Mesothelial cell of epicardium (in vitro differentiated cells): ENCODE measurements around the gene TGFA. TPM values are rescaled to one million over a fixed set of nuclear protein-coding genes. Genes with fewer than 3 reads are reported as not detected.

Experiments used
- DNase-seq, 2 experiments: peaks; one replicate each; pipeline ENCODE4 v3.0.0; 2021; ENCODE audit warnings: low spot score in 2 of 2; ENCODE audit not compliant: unreplicated experiment in 2 of 2
- H3K27ac Mint-ChIP-seq: 2 replicates; pipeline ENCODE4 v1.8.0; 2021; ENCODE audit warnings: mixed read lengths
- H3K27me3 Mint-ChIP-seq: 2 replicates; pipeline ENCODE4 v1.8.0; 2021; ENCODE audit warnings: low read depth, mixed read lengths
- H3K36me3 Mint-ChIP-seq: 2 replicates; pipeline ENCODE4 v1.8.0; 2021; ENCODE audit warnings: mixed read lengths
- H3K4me1 Mint-ChIP-seq: 2 replicates; pipeline ENCODE4 v1.8.0; 2021; ENCODE audit warnings: mixed read lengths
- H3K4me3 Mint-ChIP-seq: 2 replicates; pipeline ENCODE4 v1.8.0; 2021; ENCODE audit warnings: mild to moderate bottlenecking, moderate library complexity, mixed read lengths
- H3K9me3 Mint-ChIP-seq: 2 replicates; pipeline ENCODE4 v1.8.0; 2021; ENCODE audit warnings: mixed read lengths
- total RNA-seq: library from RNA; stranded (reverse); gene quantifications from 3 replicates; pipeline ENCODE4 v1.2.1, GENCODE V29; 2021
- TF ChIP-seq, protein P1 (sequence below): fragments of 200-600 bp; sonication (generic); IDR thresholded peaks from one replicate; pipeline ENCODE4 v1.5.0; 2021; ENCODE audit warnings: antibody characterized with exemption; ENCODE audit not compliant: unreplicated experiment

Gene TGFA
- total RNA-seq, 1 donor from 2014 or later, result 0.96 TPM

DNA sequence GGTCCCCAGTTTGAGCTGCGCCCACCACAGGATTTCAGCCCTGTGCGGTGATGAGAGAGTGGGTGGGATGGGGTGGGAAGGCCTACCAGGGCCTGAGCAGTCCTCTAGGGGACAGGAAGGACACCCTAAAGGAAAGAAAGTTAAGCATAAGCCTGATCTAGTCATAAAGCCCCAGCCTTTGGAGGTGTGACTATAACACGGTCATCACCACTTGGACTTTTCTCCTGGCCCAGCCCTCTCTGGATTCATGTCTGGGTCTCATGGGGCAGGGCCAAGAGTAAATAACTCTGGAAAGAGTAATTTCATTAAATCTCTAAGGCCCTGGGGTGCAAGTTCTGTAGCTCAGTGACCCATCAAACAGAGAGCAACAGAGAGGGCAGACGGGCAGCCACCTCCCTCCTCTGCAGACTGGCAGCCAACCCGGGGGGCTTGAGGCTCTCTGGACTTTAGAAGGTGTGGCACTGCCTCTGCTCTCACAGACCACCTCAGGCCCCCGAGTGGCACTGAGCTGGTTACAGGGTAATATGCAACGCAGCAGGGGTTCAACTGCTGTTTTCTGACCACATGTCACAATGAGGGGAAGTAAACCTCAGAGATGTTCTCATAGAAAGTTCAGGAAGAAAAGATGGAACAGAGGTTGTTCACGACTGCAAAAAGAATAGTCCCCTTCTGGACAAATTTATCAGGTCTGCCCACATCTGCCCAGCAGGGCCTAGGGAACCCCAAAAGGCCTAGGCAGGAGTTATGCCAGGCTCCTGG, 41.5 kb downstream of the TGFA start:
- TF ChIP-seq, protein P1, sequence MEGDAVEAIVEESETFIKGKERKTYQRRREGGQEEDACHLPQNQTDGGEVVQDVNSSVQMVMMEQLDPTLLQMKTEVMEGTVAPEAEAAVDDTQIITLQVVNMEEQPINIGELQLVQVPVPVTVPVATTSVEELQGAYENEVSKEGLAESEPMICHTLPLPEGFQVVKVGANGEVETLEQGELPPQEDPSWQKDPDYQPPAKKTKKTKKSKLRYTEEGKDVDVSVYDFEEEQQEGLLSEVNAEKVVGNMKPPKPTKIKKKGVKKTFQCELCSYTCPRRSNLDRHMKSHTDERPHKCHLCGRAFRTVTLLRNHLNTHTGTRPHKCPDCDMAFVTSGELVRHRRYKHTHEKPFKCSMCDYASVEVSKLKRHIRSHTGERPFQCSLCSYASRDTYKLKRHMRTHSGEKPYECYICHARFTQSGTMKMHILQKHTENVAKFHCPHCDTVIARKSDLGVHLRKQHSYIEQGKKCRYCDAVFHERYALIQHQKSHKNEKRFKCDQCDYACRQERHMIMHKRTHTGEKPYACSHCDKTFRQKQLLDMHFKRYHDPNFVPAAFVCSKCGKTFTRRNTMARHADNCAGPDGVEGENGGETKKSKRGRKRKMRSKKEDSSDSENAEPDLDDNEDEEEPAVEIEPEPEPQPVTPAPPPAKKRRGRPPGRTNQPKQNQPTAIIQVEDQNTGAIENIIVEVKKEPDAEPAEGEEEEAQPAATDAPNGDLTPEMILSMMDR, result no peak
- Mint-ChIP-seq H3K27ac (no peak overlapping the region), H3K4me1 (peaks cover 17% of the 10 kb centered on the region), H3K36me3 (no peaks in the 10 kb centered on the region), H3K9me3 (no peaks in the 10 kb centered on the region), H3K27me3 (peaks cover 18% of the 10 kb centered on the region), H3K4me3 (no peak overlapping the region)
- DNase-seq, result no peak

DNA sequence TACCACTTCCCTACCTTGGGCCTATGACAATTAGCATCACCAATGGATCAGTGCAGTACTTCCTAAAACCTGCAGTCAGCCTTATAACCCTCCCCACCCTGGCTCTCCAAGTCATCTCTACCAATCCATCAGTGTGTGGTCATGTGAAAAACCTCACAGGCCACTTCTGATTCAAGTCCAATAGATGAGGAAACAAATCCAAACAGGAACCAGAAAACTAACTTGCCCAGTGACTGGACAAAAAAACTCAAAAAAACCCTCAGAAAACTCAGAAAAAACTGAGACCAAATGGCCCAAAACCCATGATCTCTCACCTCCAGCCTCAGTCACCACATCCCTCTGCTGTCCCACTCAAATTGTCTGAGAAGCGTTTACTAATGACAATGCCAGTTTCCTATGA, 43.3 kb downstream of the TGFA start:
- Mint-ChIP-seq H3K27me3 (peaks cover 13% of the 10 kb centered on the region), H3K4me1 (peaks cover 17% of the 10 kb centered on the region), H3K27ac (no peak overlapping the region), H3K4me3 (no peak overlapping the region), H3K36me3 (no peaks in the 10 kb centered on the region), H3K9me3 (no peaks in the 10 kb centered on the region)
- TF ChIP-seq, protein P1, result no peak
- no peak for DNase-seq

DNA sequence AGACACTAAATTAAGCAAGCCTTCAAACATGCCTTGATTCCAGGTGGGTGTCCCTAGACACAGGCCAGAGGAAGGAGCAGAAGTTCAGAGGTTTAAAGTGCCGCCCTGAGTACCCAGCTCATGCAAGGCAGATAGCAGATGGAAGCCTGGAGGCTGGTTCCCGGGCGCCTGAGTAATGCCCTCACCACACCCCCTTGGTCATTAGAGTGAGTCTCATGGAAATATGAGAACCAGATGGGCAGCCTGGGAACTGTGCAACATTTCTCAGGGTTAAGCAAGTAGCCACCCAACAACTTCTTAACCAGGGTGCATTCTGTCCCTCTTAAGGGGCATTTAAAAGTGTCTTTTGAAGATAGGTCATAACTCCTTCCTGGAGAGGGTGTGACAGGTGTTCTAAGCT, 44.1 kb downstream of the TGFA start:
- DNase-seq, result no peak
- TF ChIP-seq, protein P1, result no peak
- Mint-ChIP-seq H3K4me1 (peaks cover 14% of the 10 kb centered on the region), H3K27me3 (peaks cover 13% of the 10 kb centered on the region), H3K9me3 (no peaks in the 10 kb centered on the region), H3K4me3 (no peak overlapping the region), H3K36me3 (no peaks in the 10 kb centered on the region), H3K27ac (no peak overlapping the region)

DNA sequence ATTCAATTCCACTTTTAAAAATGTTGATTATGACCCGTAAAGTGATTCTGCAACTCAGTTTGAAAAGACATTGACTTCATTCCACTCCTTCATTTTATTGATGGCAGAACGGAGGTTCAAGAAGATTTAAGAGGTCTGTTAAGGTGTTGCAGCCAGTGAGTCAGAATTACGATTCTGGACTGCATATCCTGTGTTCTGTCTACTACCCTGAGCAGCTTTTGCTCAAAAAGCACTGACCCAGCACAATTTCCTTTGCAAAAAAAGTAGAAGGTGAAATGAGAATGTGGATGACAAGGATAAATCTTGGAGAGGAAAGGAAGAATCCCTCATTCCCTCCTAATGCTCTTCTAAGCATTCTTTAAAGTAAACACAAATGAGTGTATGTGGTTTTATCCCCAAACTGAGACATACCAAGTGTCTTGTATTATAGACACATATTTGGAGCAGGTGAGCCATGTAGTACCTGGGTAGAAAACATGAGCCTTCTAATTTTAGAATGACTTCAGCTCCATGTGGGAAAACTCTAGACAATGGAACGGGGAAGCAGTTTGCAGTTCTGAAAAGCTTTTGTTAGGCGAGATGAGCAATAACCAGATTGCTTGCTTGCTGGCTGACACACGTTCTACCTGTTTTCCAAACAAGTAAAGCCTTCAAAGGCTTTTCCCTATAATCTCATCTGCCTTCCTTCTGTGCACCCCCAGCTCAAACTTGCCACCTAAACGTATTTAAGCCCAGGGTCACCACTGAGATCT, 44.7 kb downstream of the TGFA start:
- TF ChIP-seq, protein P1, result no peak
- peaks cover 13% of the 10 kb centered on the region for H3K27me3 Mint-ChIP-seq
- no peak overlapping the region for H3K27ac Mint-ChIP-seq
- H3K36me3 Mint-ChIP-seq, result no peaks in the 10 kb centered on the region
- no peaks in the 10 kb centered on the region for H3K9me3 Mint-ChIP-seq
- H3K4me3 Mint-ChIP-seq, result no peak overlapping the region
- peaks cover 10% of the 10 kb centered on the region for H3K4me1 Mint-ChIP-seq
- no peak for DNase-seq

DNA sequence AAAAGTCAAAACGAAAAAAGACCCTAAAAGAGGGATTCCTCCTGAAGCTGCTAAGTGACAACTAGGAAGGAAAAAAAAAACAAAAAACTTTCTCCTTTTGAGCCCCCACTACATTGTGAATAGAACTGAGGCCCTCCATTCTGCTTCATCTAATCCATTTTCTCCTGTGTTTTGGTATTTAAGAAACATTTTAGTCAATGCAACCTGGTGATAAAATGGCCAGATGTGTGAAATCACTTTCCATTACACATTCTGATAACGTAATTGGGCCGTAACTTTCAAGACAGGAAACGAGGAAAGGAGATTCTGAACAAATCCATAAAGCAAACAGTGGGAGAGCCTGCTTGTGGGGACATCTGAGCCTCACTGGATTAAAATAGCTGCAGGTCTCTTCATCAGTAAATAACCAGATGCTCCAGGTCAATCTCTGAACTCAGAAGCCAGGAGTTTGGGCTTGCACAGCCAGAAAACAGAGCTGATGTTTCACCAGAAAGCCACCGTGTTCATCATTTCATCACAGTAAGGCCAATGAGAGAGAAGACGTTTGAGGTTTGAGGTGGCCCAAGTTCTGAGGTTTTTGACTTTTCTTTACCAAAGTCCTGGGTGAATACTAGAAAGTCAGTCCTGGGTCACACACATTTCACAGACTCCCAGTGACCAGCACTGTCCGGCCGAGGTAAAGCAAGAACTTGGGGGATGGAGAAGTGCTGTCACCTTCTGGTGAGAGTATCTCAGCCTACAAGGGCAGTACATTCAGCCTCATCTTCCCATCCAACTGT, 47.8 kb downstream of the TGFA start:
- H3K4me1 Mint-ChIP-seq, result peaks cover 8% of the 10 kb centered on the region
- no peaks in the 10 kb centered on the region for H3K9me3 Mint-ChIP-seq
- peaks cover 35% of the 10 kb centered on the region for H3K27me3 Mint-ChIP-seq
- H3K4me3 Mint-ChIP-seq, result no peak overlapping the region
- H3K36me3 Mint-ChIP-seq, result no peaks in the 10 kb centered on the region
- H3K27ac Mint-ChIP-seq, result no peak overlapping the region
- DNase-seq, result no peak
- TF ChIP-seq, protein P1, result no peak
